ENCODE results near the gene PRKCH. TPM values are rescaled to one million over a fixed set of nuclear protein-coding genes. Genes with fewer than 3 reads are reported as not detected.

PRKCH gene
- total and polyA plus RNA-seq, 2 of the 13 experiments (the other 11 are each of a cell fraction or from before 2014, with no cell fraction given), result 0.48 to 1.3 TPM

DNA sequence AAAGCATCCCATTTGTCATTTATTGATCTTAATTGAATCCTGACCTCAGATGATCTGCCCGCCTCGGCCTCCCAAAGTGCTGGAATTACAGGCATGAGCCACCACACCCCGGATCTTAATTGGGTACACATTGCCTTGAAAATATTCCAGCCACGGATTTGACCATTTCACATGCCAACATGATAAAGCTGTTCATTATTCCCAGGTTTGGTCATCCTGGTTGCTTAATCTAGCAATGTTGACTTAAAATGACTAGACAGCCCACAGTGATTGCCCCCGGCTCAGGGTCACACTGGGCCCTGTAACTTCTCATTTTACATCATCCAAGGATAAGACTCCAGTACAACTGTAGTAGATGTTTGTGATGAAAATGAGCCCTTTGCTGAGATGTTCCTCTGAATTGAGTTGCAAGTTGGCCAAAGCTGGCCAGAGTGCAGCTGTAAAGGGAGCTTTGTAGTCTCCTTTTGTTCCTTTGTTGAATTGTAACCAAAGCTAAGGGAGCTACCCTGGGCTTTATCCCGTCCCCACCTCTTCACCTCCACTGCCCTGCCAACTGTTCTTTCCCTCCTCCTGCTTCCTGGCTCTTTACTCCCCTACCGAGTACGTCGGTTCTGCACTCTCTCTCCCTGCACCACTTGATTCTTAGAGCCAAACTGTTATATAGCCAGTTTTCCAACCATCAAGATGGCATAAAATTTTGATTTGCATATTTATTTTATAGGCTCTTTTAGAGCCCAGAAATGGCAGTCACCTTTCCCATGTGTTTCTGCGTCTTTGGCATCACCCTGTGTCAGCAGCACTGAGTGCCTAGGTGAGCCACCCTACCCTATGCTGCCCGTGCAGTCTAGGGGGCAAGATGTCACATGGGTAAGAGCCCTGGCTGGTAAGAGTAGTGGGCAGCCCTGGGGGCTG is 232.6 kb downstream of the PRKCH start (continued):
- TF ChIP-seq ZNF577 (CRISPR knock-in tag; IDR thresholded peaks at IDR 0.05; ENCODE audit: borderline replicate concordance, low read depth) (no peak), TEAD3 (CRISPR knock-in tag; optimal IDR thresholded peaks at IDR 0.05; ENCODE audit: borderline replicate concordance) (peak; percentile 96), ZNF451 (CRISPR knock-in tag; IDR thresholded peaks at IDR 0.05) (no peak), NFIB (CRISPR knock-in tag; IDR thresholded peaks at IDR 0.05; ENCODE audit: borderline replicate concordance) (no peak), ZNF564 (CRISPR knock-in tag; IDR thresholded peaks at IDR 0.05) (0 out of 2 replicates have a peak, but pooled peaks have one; percentile 22), RXRA (CRISPR knock-in tag; IDR thresholded peaks at IDR 0.05) (peak; percentile 97), JUND (CRISPR knock-in tag; IDR thresholded peaks at IDR 0.05) (peak; percentile 91), ZNF747 (CRISPR knock-in tag; IDR thresholded peaks at IDR 0.05; ENCODE audit: borderline replicate concordance) (no peak), FOSL2 (CRISPR knock-in tag; IDR thresholded peaks at IDR 0.05) (peak; percentile 99), PTBP1 (IDR thresholded peaks at IDR 0.05; ENCODE audit: low read depth, low read length, poor library complexity, severe bottlenecking) (no peak), ZKSCAN1 (IDR thresholded peaks at IDR 0.05; ENCODE audit: low read length) (no peak), FOXK2 (IDR thresholded peaks at IDR 0.05) (peak; percentile 63; the same call in 1 of the 2 replicates), ZFYVE20 (CRISPR knock-in tag; IDR thresholded peaks at IDR 0.05; ENCODE audit: borderline replicate concordance, low read depth) (no peak), SIN3A (IDR thresholded peaks at IDR 0.05; ENCODE audit: borderline replicate concordance, low read depth, low read length) (no peak), RBFOX2 (IDR thresholded peaks at IDR 0.05; ENCODE audit: low read depth, low read length) (0 out of 2 replicates have a peak, but pooled peaks have one; percentile 36)
- TF ChIP-seq, protein P1, sequence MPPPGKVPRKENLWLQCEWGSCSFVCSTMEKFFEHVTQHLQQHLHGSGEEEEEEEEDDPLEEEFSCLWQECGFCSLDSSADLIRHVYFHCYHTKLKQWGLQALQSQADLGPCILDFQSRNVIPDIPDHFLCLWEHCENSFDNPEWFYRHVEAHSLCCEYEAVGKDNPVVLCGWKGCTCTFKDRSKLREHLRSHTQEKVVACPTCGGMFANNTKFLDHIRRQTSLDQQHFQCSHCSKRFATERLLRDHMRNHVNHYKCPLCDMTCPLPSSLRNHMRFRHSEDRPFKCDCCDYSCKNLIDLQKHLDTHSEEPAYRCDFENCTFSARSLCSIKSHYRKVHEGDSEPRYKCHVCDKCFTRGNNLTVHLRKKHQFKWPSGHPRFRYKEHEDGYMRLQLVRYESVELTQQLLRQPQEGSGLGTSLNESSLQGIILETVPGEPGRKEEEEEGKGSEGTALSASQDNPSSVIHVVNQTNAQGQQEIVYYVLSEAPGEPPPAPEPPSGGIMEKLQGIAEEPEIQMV (CRISPR knock-in tag; IDR thresholded peaks at IDR 0.05; ENCODE audit: low read depth), result no peak
- TF ChIP-seq, protein P2, sequence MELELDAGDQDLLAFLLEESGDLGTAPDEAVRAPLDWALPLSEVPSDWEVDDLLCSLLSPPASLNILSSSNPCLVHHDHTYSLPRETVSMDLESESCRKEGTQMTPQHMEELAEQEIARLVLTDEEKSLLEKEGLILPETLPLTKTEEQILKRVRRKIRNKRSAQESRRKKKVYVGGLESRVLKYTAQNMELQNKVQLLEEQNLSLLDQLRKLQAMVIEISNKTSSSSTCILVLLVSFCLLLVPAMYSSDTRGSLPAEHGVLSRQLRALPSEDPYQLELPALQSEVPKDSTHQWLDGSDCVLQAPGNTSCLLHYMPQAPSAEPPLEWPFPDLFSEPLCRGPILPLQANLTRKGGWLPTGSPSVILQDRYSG (CRISPR knock-in tag; IDR thresholded peaks at IDR 0.05), result no peak
- TF ChIP-seq, protein P3, sequence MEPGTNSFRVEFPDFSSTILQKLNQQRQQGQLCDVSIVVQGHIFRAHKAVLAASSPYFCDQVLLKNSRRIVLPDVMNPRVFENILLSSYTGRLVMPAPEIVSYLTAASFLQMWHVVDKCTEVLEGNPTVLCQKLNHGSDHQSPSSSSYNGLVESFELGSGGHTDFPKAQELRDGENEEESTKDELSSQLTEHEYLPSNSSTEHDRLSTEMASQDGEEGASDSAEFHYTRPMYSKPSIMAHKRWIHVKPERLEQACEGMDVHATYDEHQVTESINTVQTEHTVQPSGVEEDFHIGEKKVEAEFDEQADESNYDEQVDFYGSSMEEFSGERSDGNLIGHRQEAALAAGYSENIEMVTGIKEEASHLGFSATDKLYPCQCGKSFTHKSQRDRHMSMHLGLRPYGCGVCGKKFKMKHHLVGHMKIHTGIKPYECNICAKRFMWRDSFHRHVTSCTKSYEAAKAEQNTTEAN (CRISPR knock-in tag; conservative IDR thresholded peaks at IDR 0.05), result peak; percentile 64; the same call in 1 of the 2 replicates
- TF ChIP-seq, protein P4, sequence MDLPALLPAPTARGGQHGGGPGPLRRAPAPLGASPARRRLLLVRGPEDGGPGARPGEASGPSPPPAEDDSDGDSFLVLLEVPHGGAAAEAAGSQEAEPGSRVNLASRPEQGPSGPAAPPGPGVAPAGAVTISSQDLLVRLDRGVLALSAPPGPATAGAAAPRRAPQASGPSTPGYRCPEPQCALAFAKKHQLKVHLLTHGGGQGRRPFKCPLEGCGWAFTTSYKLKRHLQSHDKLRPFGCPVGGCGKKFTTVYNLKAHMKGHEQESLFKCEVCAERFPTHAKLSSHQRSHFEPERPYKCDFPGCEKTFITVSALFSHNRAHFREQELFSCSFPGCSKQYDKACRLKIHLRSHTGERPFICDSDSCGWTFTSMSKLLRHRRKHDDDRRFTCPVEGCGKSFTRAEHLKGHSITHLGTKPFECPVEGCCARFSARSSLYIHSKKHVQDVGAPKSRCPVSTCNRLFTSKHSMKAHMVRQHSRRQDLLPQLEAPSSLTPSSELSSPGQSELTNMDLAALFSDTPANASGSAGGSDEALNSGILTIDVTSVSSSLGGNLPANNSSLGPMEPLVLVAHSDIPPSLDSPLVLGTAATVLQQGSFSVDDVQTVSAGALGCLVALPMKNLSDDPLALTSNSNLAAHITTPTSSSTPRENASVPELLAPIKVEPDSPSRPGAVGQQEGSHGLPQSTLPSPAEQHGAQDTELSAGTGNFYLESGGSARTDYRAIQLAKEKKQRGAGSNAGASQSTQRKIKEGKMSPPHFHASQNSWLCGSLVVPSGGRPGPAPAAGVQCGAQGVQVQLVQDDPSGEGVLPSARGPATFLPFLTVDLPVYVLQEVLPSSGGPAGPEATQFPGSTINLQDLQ (CRISPR knock-in tag; IDR thresholded peaks at IDR 0.05), result peak; percentile 87
- TF ChIP-seq, protein P5, sequence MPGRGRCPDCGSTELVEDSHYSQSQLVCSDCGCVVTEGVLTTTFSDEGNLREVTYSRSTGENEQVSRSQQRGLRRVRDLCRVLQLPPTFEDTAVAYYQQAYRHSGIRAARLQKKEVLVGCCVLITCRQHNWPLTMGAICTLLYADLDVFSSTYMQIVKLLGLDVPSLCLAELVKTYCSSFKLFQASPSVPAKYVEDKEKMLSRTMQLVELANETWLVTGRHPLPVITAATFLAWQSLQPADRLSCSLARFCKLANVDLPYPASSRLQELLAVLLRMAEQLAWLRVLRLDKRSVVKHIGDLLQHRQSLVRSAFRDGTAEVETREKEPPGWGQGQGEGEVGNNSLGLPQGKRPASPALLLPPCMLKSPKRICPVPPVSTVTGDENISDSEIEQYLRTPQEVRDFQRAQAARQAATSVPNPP (CRISPR knock-in tag; IDR thresholded peaks at IDR 0.05), result peak; percentile 91; the same call in 1 of the 2 replicates
